HepG2 (cell line): Measurements from ENCODE around the gene CCNT2. TPM values are rescaled to one million over a fixed set of nuclear protein-coding genes. Genes with fewer than 3 reads are reported as not detected.

Experiments used
- AKAP8 ChIP-seq: sonication (generic); formaldehyde crosslinking; IDR thresholded peaks from 2 replicates; pipeline ENCODE4 v1.5.1; 2020; ENCODE audit warnings: mild to moderate bottlenecking, missing genetic modification reagents
- BORCS8-MEF2B ChIP-seq: sonication (generic); formaldehyde crosslinking; IDR thresholded peaks from 2 replicates; pipeline ENCODE4 v1.8.0; 2022; ENCODE audit warnings: mild to moderate bottlenecking, missing genetic modification reagents
- FOXA3 ChIP-seq: IDR thresholded peaks from 2 replicates; pipeline ENCODE4 v1.6.1; 2016; ENCODE audit warnings: missing genetic modification reagents, missing compliant biosample characterization
- HOXA3 ChIP-seq: sonication (generic); formaldehyde crosslinking; IDR thresholded peaks from 2 replicates; pipeline ENCODE4 v1.5.0; 2020; ENCODE audit warnings: missing genetic modification reagents
- IRX3 ChIP-seq: sonication (generic); formaldehyde crosslinking; IDR thresholded peaks from 2 replicates; pipeline ENCODE4 v1.8.1; 2023; ENCODE audit warnings: mild to moderate bottlenecking, low read depth, missing genetic modification reagents, borderline replicate concordance
- KLF16 ChIP-seq, 2 experiments: sonication (generic) in 1 of 2; formaldehyde crosslinking in 1 of 2; IDR thresholded peaks; 2 replicates each; pipeline versions ENCODE4 v1.6.1 to v1.8.0; 2016 to 2023; ENCODE audit warnings: missing genetic modification reagents in 2 of 2, missing compliant biosample characterization in 1 of 2
- PHF8 ChIP-seq: sonication (generic); formaldehyde crosslinking; IDR thresholded peaks from 2 replicates; pipeline ENCODE4 v1.5.0; 2020; ENCODE audit warnings: missing genetic modification reagents
- SOX6 ChIP-seq, 2 experiments: fragments of 450-650 bp in 1 of 2; sonication (generic) in 1 of 2; formaldehyde crosslinking in 1 of 2; IDR thresholded peaks; 2 replicates each; pipeline versions ENCODE4 v1.4.0 to v1.6.1; 2017 to 2020; ENCODE audit warnings: antibody characterized with exemption in 1 of 2, mild to moderate bottlenecking in 1 of 2, missing genetic modification reagents in 1 of 2
- SRSF4 ChIP-seq: fragments of 200-400 bp; formaldehyde crosslinking; IDR thresholded peaks from one replicate; pipeline ENCODE4 v1.6.1; 2018; ENCODE audit warnings: mild to moderate bottlenecking, low read depth, low read length, moderate library complexity; ENCODE audit not compliant: poor library complexity, severe bottlenecking
- ZFY ChIP-seq: sonication (generic); formaldehyde crosslinking; IDR thresholded peaks from 2 replicates; pipeline ENCODE4 v1.4.0; 2020; ENCODE audit warnings: missing genetic modification reagents
- ZKSCAN5 ChIP-seq: sonication (generic); formaldehyde crosslinking; IDR thresholded peaks from 2 replicates; pipeline ENCODE4 v1.5.1; 2020; ENCODE audit warnings: mild to moderate bottlenecking, missing genetic modification reagents
- ZNF232 ChIP-seq: sonication (generic); formaldehyde crosslinking; IDR thresholded peaks from 2 replicates; pipeline ENCODE4 v1.4.0; 2020; ENCODE audit warnings: missing genetic modification reagents, borderline replicate concordance
- ZNF556 ChIP-seq: sonication (generic); formaldehyde crosslinking; IDR thresholded peaks from 2 replicates; pipeline ENCODE4 v1.4.0; 2020; ENCODE audit warnings: mild to moderate bottlenecking, missing genetic modification reagents, borderline replicate concordance
- ZNF562 ChIP-seq: sonication (generic); formaldehyde crosslinking; IDR thresholded peaks from 2 replicates; pipeline ENCODE4 v1.8.0; 2022; ENCODE audit warnings: missing genetic modification reagents, borderline replicate concordance
- ZNF614 ChIP-seq: IDR thresholded peaks from 2 replicates; pipeline ENCODE4 v1.6.1; 2018; ENCODE audit warnings: missing biosample characterization, missing genetic modification reagents, inconsistent platforms, borderline replicate concordance
- ZSCAN25 ChIP-seq: sonication (generic); formaldehyde crosslinking; IDR thresholded peaks from 2 replicates; pipeline ENCODE4 v1.8.0; 2022; ENCODE audit warnings: mild to moderate bottlenecking, missing genetic modification reagents
- polyA plus RNA-seq, 8 experiments: library from polyadenylated mRNA; depleted of rRNA in 3 of 8; stranded (reverse) in 7 of 8; unstranded in 1 of 8; fragments of >200 nt; fragmentation: Illumina TruSeq in 4 of 8; extraction: Trizol in 4 of 8; gene quantifications; 2 replicates each; pipeline versions ENCODE4 v1.2.1 to v1.2.3, GENCODE V29; 2011 to 2016; ENCODE audit warnings: low read depth in 4 of 8, missing spikeins in 1 of 8, mixed read lengths in 1 of 8; ENCODE audit not compliant: insufficient read depth in 1 of 8
- total RNA-seq, 5 experiments: library from RNA; depleted of rRNA; stranded (reverse); fragments of >200 nt; fragmentation: Illumina TruSeq; extraction: Trizol; gene quantifications; 2 replicates each; pipeline ENCODE4 v1.2.3, GENCODE V29; 2016; ENCODE audit warnings: low read depth in 1 of 5
- TF ChIP-seq, protein P1 (sequence below): sonication (generic); formaldehyde crosslinking; IDR thresholded peaks from 2 replicates; pipeline ENCODE4 v1.5.1; 2020; ENCODE audit warnings: mild to moderate bottlenecking, missing genetic modification reagents, borderline replicate concordance
- TF ChIP-seq, protein P2 (sequence below): sonication (generic); formaldehyde crosslinking; IDR thresholded peaks from 2 replicates; pipeline ENCODE4 v1.4.0; 2020; ENCODE audit warnings: missing genetic modification reagents
- TF ChIP-seq, protein P3 (sequence below): sonication (generic); formaldehyde crosslinking; conservative IDR thresholded peaks from 2 replicates; pipeline ENCODE4 v1.8.0; 2022; ENCODE audit warnings: low read depth, missing genetic modification reagents

Gene CCNT2
- total and polyA plus RNA-seq, 2 of the 13 experiments (the other 11 are each of a cell fraction or from before 2014, with no cell fraction given) = 22.1 to 34.4 TPM

DNA sequence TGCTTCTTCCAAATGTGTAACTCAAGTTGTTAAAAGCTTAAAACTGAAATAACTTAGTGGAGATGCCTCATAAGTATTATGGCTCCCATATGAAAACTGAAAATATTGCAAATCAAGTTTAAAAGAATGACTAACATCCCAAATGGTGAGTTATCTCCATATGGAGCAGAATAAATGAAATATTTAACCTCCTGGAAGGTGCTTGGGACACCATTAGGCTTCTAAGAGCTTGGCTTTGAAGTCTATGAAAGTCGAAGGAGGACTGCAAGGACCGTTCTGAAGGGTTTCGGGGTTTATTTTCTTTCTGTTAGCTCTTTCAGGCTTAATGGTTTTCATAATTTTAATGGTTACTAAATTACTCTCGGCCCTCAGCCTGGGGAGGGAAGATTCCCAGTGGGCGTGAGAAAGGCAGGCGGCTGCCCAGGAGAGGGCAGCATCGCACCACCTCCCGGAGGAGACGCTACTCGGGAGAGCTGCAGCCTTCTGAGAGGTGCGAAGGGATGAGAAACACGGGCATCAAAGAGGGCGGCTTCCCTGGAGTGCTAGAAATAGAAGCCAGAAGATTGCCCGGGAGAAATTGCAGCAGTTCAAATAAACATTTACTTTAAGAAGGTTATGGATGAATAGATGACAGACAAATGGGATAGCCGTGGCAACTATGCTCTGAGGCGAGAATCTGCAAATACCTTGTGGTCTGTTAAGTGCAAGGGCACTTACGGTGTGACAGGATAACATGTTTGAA, 85.6 kb downstream of the CCNT2 start (continued):
- TF ChIP-seq, protein P1, sequence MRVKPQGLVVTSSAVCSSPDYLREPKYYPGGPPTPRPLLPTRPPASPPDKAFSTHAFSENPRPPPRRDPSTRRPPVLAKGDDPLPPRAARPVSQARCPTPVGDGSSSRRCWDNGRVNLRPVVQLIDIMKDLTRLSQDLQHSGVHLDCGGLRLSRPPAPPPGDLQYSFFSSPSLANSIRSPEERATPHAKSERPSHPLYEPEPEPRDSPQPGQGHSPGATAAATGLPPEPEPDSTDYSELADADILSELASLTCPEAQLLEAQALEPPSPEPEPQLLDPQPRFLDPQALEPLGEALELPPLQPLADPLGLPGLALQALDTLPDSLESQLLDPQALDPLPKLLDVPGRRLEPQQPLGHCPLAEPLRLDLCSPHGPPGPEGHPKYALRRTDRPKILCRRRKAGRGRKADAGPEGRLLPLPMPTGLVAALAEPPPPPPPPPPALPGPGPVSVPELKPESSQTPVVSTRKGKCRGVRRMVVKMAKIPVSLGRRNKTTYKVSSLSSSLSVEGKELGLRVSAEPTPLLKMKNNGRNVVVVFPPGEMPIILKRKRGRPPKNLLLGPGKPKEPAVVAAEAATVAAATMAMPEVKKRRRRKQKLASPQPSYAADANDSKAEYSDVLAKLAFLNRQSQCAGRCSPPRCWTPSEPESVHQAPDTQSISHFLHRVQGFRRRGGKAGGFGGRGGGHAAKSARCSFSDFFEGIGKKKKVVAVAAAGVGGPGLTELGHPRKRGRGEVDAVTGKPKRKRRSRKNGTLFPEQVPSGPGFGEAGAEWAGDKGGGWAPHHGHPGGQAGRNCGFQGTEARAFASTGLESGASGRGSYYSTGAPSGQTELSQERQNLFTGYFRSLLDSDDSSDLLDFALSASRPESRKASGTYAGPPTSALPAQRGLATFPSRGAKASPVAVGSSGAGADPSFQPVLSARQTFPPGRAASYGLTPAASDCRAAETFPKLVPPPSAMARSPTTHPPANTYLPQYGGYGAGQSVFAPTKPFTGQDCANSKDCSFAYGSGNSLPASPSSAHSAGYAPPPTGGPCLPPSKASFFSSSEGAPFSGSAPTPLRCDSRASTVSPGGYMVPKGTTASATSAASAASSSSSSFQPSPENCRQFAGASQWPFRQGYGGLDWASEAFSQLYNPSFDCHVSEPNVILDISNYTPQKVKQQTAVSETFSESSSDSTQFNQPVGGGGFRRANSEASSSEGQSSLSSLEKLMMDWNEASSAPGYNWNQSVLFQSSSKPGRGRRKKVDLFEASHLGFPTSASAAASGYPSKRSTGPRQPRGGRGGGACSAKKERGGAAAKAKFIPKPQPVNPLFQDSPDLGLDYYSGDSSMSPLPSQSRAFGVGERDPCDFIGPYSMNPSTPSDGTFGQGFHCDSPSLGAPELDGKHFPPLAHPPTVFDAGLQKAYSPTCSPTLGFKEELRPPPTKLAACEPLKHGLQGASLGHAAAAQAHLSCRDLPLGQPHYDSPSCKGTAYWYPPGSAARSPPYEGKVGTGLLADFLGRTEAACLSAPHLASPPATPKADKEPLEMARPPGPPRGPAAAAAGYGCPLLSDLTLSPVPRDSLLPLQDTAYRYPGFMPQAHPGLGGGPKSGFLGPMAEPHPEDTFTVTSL (CRISPR knock-in tag) = no peak
- no peak; the same call in 1 of the 2 replicates for TF ChIP-seq ZNF556 (CRISPR knock-in tag)
- TF ChIP-seq, protein P2, sequence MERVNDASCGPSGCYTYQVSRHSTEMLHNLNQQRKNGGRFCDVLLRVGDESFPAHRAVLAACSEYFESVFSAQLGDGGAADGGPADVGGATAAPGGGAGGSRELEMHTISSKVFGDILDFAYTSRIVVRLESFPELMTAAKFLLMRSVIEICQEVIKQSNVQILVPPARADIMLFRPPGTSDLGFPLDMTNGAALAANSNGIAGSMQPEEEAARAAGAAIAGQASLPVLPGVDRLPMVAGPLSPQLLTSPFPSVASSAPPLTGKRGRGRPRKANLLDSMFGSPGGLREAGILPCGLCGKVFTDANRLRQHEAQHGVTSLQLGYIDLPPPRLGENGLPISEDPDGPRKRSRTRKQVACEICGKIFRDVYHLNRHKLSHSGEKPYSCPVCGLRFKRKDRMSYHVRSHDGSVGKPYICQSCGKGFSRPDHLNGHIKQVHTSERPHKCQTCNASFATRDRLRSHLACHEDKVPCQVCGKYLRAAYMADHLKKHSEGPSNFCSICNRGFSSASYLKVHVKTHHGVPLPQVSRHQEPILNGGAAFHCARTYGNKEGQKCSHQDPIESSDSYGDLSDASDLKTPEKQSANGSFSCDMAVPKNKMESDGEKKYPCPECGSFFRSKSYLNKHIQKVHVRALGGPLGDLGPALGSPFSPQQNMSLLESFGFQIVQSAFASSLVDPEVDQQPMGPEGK (CRISPR knock-in tag) = peak; percentile 51
- TF ChIP-seq ZNF232 (CRISPR knock-in tag) = no peak
- no peak for TF ChIP-seq ZNF562 (CRISPR knock-in tag)
- no peak for TF ChIP-seq HOXA3 (CRISPR knock-in tag)
- TF ChIP-seq ZSCAN25 (CRISPR knock-in tag) = no peak
- TF ChIP-seq IRX3 (CRISPR knock-in tag) = no peak
- no peak for TF ChIP-seq ZFY (CRISPR knock-in tag)
- TF ChIP-seq SOX6 (IDR thresholded peaks at IDR 0.05) = no peak
- TF ChIP-seq SOX6 (CRISPR knock-in tag; IDR thresholded peaks at IDR 0.05) = peak; percentile 29; the same call in 1 of the 2 replicates
- peak in 1 of 2 experiments; percentile 61; a peak in 1 of 4 replicates for TF ChIP-seq KLF16 (CRISPR knock-in tag; IDR thresholded peaks at IDR 0.05)
- 0 out of 2 replicates have a peak, but pooled peaks have one; percentile 15 for TF ChIP-seq ZKSCAN5 (CRISPR knock-in tag)
- peak; percentile 70; the same call in 1 of the 2 replicates for TF ChIP-seq BORCS8-MEF2B (CRISPR knock-in tag)
- TF ChIP-seq AKAP8 (CRISPR knock-in tag) = no peak
- no peak for TF ChIP-seq ZNF614 (CRISPR knock-in tag)
- no peak for TF ChIP-seq PHF8 (CRISPR knock-in tag)
- peak; percentile 24; the same call in 1 of the 2 replicates for TF ChIP-seq FOXA3
- TF ChIP-seq, protein P3, sequence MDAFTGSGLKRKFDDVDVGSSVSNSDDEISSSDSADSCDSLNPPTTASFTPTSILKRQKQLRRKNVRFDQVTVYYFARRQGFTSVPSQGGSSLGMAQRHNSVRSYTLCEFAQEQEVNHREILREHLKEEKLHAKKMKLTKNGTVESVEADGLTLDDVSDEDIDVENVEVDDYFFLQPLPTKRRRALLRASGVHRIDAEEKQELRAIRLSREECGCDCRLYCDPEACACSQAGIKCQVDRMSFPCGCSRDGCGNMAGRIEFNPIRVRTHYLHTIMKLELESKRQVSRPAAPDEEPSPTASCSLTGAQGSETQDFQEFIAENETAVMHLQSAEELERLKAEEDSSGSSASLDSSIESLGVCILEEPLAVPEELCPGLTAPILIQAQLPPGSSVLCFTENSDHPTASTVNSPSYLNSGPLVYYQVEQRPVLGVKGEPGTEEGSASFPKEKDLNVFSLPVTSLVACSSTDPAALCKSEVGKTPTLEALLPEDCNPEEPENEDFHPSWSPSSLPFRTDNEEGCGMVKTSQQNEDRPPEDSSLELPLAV (CRISPR knock-in tag) = no peak
- TF ChIP-seq SRSF4 = no peak
